ENCODE data around the gene SPECC1. TPM values are rescaled to one million over a fixed set of nuclear protein-coding genes. Genes with fewer than 3 reads are reported as not detected.

Gene SPECC1
- total RNA-seq, 6 experiments from 2014 or later = 19.2 to 33.7 (median 29.4) TPM

DNA sequence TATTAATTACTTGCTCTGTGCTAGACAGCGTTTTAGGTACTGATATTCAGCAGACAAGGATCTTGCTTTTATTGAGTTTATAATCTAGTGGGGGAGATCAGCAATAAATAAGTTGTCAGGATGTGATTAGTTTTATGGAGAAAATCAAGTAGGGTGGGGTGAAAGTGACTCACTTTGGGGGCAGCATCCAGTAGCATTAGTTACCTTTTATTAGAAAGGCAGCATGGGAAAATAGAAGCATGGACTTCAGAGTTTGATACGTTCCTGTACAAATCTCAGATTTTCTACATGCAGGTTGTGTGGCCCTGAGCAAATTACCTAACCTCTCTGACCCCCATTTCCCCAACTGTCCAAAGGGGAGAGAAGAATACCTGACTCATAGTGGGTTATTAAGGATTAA is 42.5 kb downstream of the SPECC1 start:
- Mint-ChIP-seq H3K27ac (no peak overlapping the region), H3K36me3 (ENCODE audit: low read depth) (no peaks in the 10 kb centered on the region), H3K4me1 (ENCODE audit: low read depth) (no peaks in the 10 kb centered on the region), H3K9me3 (0 out of 2 replicates have a peak, but pooled peaks cover 7% of the 10 kb centered on the region), H3K4me3 (no peak overlapping the region), H3K27me3 (ENCODE audit: insufficient read depth) (peaks cover 18% of the 10 kb centered on the region)
- no peak for DNase-seq
- TF ChIP-seq, protein P1, sequence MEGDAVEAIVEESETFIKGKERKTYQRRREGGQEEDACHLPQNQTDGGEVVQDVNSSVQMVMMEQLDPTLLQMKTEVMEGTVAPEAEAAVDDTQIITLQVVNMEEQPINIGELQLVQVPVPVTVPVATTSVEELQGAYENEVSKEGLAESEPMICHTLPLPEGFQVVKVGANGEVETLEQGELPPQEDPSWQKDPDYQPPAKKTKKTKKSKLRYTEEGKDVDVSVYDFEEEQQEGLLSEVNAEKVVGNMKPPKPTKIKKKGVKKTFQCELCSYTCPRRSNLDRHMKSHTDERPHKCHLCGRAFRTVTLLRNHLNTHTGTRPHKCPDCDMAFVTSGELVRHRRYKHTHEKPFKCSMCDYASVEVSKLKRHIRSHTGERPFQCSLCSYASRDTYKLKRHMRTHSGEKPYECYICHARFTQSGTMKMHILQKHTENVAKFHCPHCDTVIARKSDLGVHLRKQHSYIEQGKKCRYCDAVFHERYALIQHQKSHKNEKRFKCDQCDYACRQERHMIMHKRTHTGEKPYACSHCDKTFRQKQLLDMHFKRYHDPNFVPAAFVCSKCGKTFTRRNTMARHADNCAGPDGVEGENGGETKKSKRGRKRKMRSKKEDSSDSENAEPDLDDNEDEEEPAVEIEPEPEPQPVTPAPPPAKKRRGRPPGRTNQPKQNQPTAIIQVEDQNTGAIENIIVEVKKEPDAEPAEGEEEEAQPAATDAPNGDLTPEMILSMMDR (IDR thresholded peaks at IDR 0.05) = no peak

DNA sequence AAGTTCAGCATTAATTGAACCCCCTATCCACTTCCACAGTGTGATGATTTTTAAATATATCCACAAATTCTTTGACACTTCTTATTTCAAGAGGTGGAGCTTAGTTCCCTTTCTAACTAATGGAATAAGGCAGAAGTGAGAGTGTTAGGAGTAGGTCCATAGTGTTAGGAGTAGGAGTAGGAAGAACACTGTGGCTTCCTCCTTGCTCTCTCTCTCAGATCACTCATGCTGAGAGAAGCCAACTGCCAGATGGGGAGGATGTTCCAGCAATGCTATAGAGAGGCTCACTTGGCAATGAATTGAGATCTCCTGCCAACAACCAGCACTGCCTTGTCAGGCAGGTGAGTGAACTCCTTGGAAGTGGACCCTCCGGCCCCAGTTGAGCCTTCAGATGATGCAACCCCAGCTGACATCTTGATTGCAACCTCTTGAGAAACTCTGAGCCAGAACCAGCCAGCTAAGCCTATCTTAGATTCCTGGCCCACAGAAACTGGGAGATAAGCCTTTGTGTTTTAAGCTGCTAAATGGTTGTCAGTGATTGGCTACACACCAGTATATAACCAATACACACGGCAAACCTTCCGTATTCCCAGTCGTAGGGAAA is 44.3 kb downstream of the SPECC1 start:
- no peak for DNase-seq
- Mint-ChIP-seq H3K27me3 (ENCODE audit: insufficient read depth) (peaks cover 10% of the 10 kb centered on the region), H3K9me3 (0 out of 2 replicates have a peak, but pooled peaks cover 7% of the 10 kb centered on the region), H3K27ac (no peak overlapping the region), H3K4me1 (ENCODE audit: low read depth) (no peaks in the 10 kb centered on the region), H3K4me3 (no peak overlapping the region), H3K36me3 (ENCODE audit: low read depth) (no peaks in the 10 kb centered on the region)
- TF ChIP-seq, protein P1 (IDR thresholded peaks at IDR 0.05) = no peak

DNA sequence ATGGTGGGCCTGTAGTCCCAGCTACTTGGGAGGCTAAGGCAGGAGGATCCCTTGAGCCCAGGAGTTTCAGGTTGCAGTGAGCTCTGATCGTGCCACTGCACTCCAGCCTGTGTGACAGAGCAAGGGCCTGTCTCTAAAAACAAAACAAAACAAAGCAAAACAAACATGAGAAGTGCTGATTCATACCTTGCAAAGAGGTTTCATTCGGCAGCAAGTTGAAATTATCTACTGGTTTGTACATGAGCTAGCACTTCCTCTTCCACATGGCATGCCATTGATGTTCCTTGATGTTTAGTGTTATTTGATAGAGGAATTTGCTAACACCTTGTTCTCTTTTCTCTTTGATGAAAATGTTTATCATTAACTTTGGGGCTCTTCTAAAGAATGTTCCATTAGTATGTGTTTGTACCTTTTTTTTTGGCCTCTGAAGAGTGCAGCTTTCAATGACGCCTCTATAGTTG is 50.6 kb downstream of the SPECC1 start:
- TF ChIP-seq, protein P1 (IDR thresholded peaks at IDR 0.05) = no peak
- peak; percentile 56 for DNase-seq
- Mint-ChIP-seq H3K36me3 (ENCODE audit: low read depth) (no peaks in the 10 kb centered on the region), H3K9me3 (no peaks in the 10 kb centered on the region), H3K27ac (peak overlapping the region; percentile 44; the same call in 1 of the 2 replicates), H3K4me3 (no peak overlapping the region), H3K4me1 (ENCODE audit: low read depth) (peaks cover 30% of the 10 kb centered on the region), H3K27me3 (ENCODE audit: insufficient read depth) (peaks cover 4% of the 10 kb centered on the region)

DNA sequence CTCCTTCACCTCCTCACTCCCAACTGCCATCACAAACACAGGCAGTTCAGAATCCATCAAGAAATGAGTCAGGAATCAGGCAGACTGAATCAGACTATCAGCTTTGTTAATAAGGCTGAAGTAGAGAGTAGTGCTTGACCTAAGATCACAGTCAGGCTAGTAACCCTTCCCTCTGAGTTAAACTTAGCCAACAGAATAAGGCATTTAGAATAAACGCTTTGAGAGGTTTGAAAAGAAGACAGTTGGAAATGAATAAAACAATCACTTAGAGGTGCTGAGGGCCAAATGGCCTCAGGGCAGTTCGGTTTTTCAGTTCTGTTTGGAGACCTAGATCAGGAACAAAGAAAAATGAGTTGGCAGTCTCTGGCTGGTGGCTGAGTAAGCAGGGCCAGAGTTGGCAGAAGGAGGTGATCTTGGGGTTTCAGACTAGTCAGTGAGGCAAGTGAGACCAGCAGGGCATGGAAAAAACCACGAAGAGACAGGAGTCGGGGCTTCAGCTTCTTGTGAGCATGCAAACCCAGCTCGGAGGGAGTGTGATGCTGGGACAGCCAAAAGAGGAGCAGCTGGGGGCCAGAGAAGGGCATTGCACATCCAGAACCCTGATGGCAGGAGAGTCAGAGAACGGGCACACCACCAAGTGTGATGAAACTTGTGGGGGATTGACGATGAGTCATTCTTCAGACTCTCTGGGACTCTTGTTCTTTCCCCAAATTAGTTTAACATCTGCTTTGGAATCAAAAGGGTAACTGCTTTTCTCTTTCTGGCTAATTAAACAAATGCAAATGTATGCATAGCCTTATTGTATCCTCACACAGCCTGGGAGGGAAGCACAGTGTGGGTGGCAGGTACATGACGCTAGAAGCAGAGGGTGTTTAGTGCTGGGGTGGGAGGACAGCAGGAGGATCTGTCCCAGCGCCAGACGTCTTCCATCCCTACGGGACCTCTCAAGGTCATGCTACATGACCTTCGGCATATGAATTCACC is 54.8 kb downstream of the SPECC1 start:
- no peaks in the 10 kb centered on the region for H3K9me3 Mint-ChIP-seq
- peak overlapping the region; percentile 90 for H3K27ac Mint-ChIP-seq
- TF ChIP-seq, protein P1 (IDR thresholded peaks at IDR 0.05) = no peak
- H3K4me1 Mint-ChIP-seq (ENCODE audit: low read depth) = peaks cover 50% of the 10 kb centered on the region
- peak; percentile 84 for DNase-seq
- H3K27me3 Mint-ChIP-seq (ENCODE audit: insufficient read depth) = peaks cover 4% of the 10 kb centered on the region
- no peaks in the 10 kb centered on the region for H3K36me3 Mint-ChIP-seq (ENCODE audit: low read depth)
- H3K4me3 Mint-ChIP-seq = peak overlapping the region; percentile 73

DNA sequence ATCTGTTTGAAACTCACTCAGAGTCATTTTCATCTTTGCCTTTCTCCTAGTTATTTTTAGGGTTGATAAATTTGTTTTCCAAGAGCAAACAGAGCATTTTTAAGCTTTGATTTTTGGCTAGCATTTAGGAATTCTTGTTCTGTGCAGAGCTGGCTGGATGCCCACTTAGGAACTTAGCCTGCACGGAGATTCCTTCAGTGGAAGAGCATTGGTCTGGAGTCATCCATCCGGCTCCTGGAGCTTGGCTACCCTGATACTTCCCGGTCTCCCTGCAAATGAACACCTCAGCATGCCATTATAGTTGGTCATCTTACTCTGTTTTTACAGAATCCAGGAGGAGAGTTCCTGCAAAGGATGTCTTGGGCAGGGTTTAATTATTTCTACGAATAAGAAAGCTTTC is 57.1 kb downstream of the SPECC1 start:
- Mint-ChIP-seq H3K4me1 (ENCODE audit: low read depth) (peaks cover 40% of the 10 kb centered on the region), H3K27me3 (ENCODE audit: insufficient read depth) (peaks cover 4% of the 10 kb centered on the region; the same call in 1 of the 2 replicates), H3K27ac (no peak overlapping the region), H3K36me3 (ENCODE audit: low read depth) (no peaks in the 10 kb centered on the region), H3K9me3 (no peaks in the 10 kb centered on the region), H3K4me3 (no peak overlapping the region)
- peak; percentile 57 for DNase-seq
- TF ChIP-seq, protein P1 (IDR thresholded peaks at IDR 0.05) = no peak
